K562 (cell line): ENCODE results near the gene ERICH6. TPM values are rescaled to one million over a fixed set of nuclear protein-coding genes. Genes with fewer than 3 reads are reported as not detected.

Source experiments
- ADNP ChIP-seq: fragments of 200-800 bp; sonication (Bioruptor generic); IDR thresholded peaks from 2 replicates; pipeline ENCODE4 v1.6.1; 2016; ENCODE audit warnings: missing genetic modification characterization, missing compliant biosample characterization
- ATF4 ChIP-seq: fragments of 450-650 bp; formaldehyde crosslinking; IDR thresholded peaks from 2 replicates; pipeline ENCODE4 v1.4.0; 2022; ENCODE audit warnings: mild to moderate bottlenecking, moderate library complexity
- EHMT2 ChIP-seq: fragments of 450-650 bp; IDR thresholded peaks from 2 replicates; pipeline ENCODE4 v1.6.1; 2018; ENCODE audit warnings: antibody characterized with exemption
- ETV1 ChIP-seq: fragments of 450-650 bp; conservative IDR thresholded peaks from 2 replicates; pipeline ENCODE4 v1.6.1; 2016; ENCODE audit warnings: missing genetic modification characterization, control low read depth, low read depth, missing compliant biosample characterization
- FOXO4 ChIP-seq: fragments of 450-650 bp; formaldehyde crosslinking; IDR thresholded peaks from 2 replicates; pipeline ENCODE4 v1.4.0; 2020; ENCODE audit warnings: mild to moderate bottlenecking, moderate library complexity
- GATAD2A ChIP-seq: fragments of 450-650 bp; IDR thresholded peaks from 2 replicates; pipeline ENCODE4 v1.6.1; 2017
- HEY1 ChIP-seq: fragments of 250-450 bp; sonication (Bioruptor Pico); IDR thresholded peaks from 2 replicates; pipeline ENCODE4 v1.5.0; 2020; ENCODE audit warnings: mild to moderate bottlenecking, moderate library complexity, borderline replicate concordance
- KLF13 ChIP-seq: fragments of 450-650 bp; IDR thresholded peaks from 2 replicates; pipeline ENCODE4 v1.6.1; 2016; ENCODE audit warnings: missing genetic modification characterization, low read depth, mild to moderate bottlenecking, missing compliant biosample characterization, moderate library complexity, borderline replicate concordance
- NFE2 ChIP-seq: IDR thresholded peaks from 2 replicates; pipeline ENCODE4 v1.6.1; 2014; ENCODE audit warnings: antibody characterized with exemption, low read depth
- NONO ChIP-seq, 2 experiments: fragments of 200-400 bp in 1 of 2; fragments of 450-650 bp in 1 of 2; formaldehyde crosslinking in 1 of 2; IDR thresholded peaks; 2 replicates each; pipeline ENCODE4 v1.6.1; 2017; ENCODE audit warnings: low read depth in 2 of 2, mild to moderate bottlenecking in 2 of 2, moderate library complexity in 2 of 2, low read length in 1 of 2
- RBFOX2 ChIP-seq: fragments of 200-400 bp; formaldehyde crosslinking; IDR thresholded peaks from 2 replicates; pipeline ENCODE4 v1.6.1; 2017; ENCODE audit warnings: low read depth, mild to moderate bottlenecking, low read length, moderate library complexity
- SREBF1 ChIP-seq: fragments of 150-350 bp; IDR thresholded peaks from 2 replicates; pipeline ENCODE4 v1.6.1; 2014; ENCODE audit warnings: antibody characterized with exemption, low read depth, low read length, borderline replicate concordance
- XRCC4 ChIP-seq: IDR thresholded peaks from one replicate; pipeline ENCODE4 v1.6.1; 2011; ENCODE audit not compliant: insufficient read depth, insufficient read length; ENCODE audit errors: extremely low read depth
- ZBTB40 ChIP-seq, 2 experiments: fragments of 450-650 bp in 1 of 2; sonication (generic) in 1 of 2; formaldehyde crosslinking in 1 of 2; IDR thresholded peaks; 2 replicates each; pipeline versions ENCODE4 v1.7.1 to v1.9.0; 2016 to 2022; ENCODE audit warnings: inconsistent platforms in 1 of 2, mild to moderate bottlenecking in 1 of 2, missing genetic modification reagents in 1 of 2
- ZC3H11A ChIP-seq: IDR thresholded peaks from 2 replicates; pipeline ENCODE4 v1.6.1; 2012; ENCODE audit warnings: low read depth, low read length, improper control_type of control experiment
- ZNF75A ChIP-seq: fragments of 450-650 bp; formaldehyde crosslinking; IDR thresholded peaks from 2 replicates; pipeline ENCODE4 v1.4.0; 2020; ENCODE audit warnings: mild to moderate bottlenecking
- polyA plus RNA-seq, 8 experiments: library from polyadenylated mRNA; depleted of rRNA in 4 of 8; stranded (reverse) in 5 of 8; unstranded in 3 of 8; fragments of >200 nt; fragmentation: Nextera tagmentation in 2 of 8; fragmentation: Illumina TruSeq in 1 of 8; extraction: Ambion mirVana in 2 of 8; extraction: Trizol in 1 of 8; gene quantifications; 2 replicates each; pipeline versions ENCODE4 v1.2.1 to v1.2.3, GENCODE V29; 2011 to 2014; ENCODE audit warnings: inconsistent platforms in 1 of 8, missing spikeins in 1 of 8
- total RNA-seq, 7 experiments: library from RNA; depleted of rRNA in 6 of 7; stranded (reverse); fragments of >200 nt in 6 of 7; fragmentation: Illumina TruSeq in 2 of 7; extraction: Trizol in 2 of 7; gene quantifications; 2 replicates each; pipeline versions ENCODE4 v1.2.1 to v1.2.3, GENCODE V29; 2011 to 2021; ENCODE audit warnings: low replicate concordance in 1 of 7

Gene ERICH6
- total and polyA plus RNA-seq, 9 of the 15 experiments (the other 6 are each of a cell fraction or from before 2014, with no cell fraction given) = not detected

GRCh38 chr3:150729682-150730360 is 26.1 kb upstream of the ERICH6 start (continued):
- TF ChIP-seq ZBTB40 (IDR thresholded peaks at IDR 0.05) = peak; percentile 50; the same call in 1 of the 2 replicates
- no peak for TF ChIP-seq ZBTB40 (CRISPR knock-in tag; IDR thresholded peaks at IDR 0.05)
- TF ChIP-seq ADNP = peak; percentile 54; the same call in 1 of the 2 replicates
- TF ChIP-seq XRCC4 = no peak
- TF ChIP-seq SREBF1 = no peak
- TF ChIP-seq RBFOX2 = no peak
- TF ChIP-seq GATAD2A = peak; percentile 71; the same call in 1 of the 2 replicates
- TF ChIP-seq ETV1 (tag) = no peak
- TF ChIP-seq KLF13 (tag) = no peak
- TF ChIP-seq NONO (IDR thresholded peaks at IDR 0.05; ENCODE audit: low read depth in 2 of 2, low read length in 1 of 2) = no peak
- TF ChIP-seq FOXO4 (CRISPR knock-in tag) = no peak
- TF ChIP-seq ZNF75A (CRISPR knock-in tag) = no peak
- 0 out of 2 replicates have a peak, but pooled peaks have one; percentile 42 for TF ChIP-seq EHMT2
- TF ChIP-seq HEY1 (CRISPR knock-in tag) = no peak
- TF ChIP-seq ZC3H11A = no peak
- no peak for TF ChIP-seq ATF4 (CRISPR knock-in tag)
- TF ChIP-seq NFE2 = peak; percentile 39; the same call in 1 of the 2 replicates
